Hippocampal formation (tissue), 2 donors: ENCODE measurements around the gene NDUFAF4.

Experiments
- DNase-seq, 2 donors: peaks; one replicate each; lab custom pipeline; 2025; lab: John Stamatoyannopoulos, UW

NDUFAF4 gene

DNA sequence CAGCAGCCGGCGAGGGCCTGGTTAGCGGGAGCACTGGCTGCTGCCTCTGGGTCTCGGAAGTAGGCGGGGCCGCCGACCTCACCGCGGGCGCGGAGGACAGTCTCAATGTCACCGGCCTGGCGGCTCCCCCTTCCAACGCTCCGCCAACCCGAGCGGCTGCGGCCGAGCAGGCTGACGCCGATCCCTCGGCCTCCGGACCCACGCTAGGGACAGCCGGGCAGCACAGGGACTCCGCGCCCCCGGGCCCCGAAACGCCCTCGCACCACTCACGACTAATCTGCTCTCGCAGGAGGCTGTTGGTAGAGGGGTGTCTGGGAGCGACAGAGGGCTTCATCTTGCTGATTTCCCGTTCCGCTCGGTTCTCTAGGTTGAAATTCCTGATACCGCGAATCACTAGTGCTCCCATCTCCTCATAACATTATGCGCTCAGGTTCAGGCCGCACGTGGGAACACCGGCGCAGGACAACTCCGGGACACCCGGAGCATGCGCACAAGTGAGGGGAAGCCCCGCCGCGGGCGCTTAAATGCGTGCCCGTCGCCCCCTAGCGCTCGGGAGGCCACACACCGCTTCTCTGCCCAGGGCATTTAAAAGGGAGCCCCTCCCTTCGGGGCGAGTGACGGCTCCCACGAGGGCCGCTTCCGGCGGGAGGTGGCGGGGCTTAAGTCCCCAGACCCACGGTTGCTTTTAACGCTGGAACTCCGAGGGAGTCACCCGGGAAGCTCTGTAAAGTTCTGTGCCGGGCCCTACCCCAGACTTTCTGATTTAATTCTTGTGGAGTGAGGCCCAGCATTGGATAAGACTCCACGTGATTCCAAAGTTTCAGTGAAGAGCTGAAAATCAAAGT is at the start of gene NDUFAF4:
Gene NDUFAF4, minus strand, starts transcription at position 496 of the 845 bp plus-strand sequence. Its CDS starts 90 bp downstream, at position 406.
- DNase-seq = peak; percentile 87 to 91

DNA sequence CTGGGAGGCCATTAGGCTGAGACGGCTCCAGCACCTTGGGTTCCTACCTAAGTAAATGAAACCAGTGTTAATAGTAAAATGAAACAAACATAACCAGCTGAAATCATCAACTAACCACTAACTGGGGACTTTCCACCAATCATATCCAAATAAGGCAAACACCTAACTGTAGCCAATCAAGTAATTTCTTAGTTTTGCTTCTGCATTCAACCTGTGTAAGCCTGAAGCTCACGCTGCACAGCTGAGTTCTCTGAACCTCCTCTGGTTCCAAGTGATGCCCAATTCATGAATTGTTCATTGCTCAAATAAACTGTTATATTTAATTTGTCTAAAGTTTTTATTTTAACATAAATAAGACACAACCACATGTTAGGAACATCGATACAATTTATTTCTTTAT is 49.4 kb upstream of the NDUFAF4 start:
- DNase-seq = no peak

DNA sequence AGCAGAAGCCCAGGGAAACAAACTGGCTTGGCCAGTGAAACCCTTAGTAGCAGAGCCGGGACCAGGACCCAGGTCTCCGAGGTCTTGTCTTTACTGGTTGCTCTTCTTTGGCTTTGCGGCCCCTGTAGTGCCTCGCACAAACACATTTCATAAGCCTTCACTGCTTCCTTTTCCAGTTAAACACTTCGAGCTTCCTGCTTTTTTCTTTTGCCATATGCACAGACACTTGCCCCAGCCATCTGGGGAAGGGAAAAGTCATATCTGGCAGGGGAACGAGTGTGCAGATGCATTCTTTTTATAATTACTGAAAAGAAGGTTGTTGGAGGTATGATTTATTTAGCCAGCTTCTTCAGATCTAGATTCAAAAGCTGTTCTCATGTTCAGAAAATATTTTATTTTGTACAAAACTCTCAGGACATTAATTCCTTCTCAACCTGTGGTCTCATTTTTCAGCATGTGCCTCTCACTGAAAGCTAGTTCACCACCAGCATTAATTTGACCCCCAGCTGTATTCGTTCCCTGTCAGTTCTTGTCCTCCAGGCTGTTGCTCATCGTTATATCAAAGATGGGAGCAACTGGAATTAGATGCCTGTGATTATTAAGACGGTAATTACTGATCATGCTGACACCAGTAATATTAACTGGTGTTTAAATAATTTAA is 46.0 kb upstream of the NDUFAF4 start:
- no peak for DNase-seq

DNA sequence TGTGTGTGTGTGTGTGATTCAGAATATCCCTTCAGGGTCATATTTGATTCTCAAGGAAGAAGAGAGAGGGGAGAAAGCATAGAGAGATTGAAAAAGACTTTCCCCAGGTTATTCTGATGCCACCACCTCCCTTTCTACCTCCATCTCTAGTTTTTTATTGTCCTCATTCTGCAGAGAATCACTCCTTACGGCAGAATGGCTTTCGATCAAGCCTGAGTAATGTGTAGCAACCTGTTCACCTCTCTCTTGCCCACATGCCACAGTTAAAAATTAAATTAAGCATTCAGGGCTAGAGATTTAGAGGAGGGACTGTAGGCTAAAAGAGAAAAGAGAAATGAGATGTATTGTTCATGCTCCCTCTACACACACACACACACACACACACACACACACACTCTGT is 45.0 kb upstream of the NDUFAF4 start:
- no peak for DNase-seq

DNA sequence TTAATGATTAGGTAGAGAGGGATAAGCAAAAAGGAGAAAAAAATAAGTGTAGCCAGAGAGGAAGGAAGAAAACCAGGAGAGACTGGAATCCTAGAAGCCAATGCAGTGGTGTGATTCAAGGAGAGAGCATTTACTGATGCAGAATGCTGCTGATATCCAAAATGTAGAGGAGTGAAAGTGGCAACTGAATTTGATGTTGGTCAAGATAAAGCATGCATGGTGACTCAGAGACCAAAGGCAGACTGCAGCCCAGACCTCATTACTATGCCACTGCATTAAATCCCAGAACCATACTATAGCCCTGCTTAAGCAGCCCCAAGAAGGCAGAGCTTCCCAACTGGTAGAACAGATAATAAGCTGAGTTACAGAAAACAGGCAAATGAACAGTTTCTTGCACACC is 42.6 kb upstream of the NDUFAF4 start:
- DNase-seq = no peak

DNA sequence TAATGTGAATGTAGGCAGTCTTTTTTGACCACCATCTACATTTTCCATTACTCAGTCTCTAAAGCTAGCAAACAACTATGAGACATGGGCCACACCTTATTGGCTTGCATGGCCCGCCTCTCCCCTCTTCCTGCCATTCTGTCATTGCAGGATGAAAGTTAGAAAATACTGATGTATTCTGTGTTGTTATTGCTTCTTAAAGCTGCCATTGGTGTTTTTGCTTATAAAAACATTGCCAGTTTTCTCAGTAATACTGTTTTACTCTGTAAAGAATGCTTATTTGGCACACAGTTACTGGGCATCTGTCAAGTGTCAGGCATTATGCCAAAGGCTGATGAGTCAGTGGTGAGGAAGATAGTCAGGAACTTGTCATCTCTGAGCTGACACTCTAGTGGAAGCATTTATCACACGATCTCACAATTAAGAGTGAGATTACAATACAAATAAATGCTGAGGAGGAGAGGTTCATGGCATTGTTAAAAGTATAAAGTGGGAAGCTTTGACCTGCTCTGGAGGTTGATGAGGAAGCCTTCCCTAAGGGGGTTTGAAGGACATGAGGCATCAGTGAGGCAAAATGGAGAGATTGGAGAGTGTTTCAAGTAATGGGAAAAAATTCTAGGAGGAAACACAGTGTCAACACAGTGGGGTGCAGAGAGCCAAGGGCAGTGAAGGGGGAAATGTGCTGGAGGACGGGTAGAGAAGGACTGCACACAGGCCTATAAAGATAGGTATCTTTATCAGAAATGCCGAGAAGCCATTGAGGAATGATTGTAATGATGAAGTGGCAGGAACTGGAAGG is 41.5 kb upstream of the NDUFAF4 start:
- no peak for DNase-seq

- DNase-seq = no peak
Measured at GRCh38 chr6:96934087-96934486, 36.4 kb upstream of the NDUFAF4 start.

DNA sequence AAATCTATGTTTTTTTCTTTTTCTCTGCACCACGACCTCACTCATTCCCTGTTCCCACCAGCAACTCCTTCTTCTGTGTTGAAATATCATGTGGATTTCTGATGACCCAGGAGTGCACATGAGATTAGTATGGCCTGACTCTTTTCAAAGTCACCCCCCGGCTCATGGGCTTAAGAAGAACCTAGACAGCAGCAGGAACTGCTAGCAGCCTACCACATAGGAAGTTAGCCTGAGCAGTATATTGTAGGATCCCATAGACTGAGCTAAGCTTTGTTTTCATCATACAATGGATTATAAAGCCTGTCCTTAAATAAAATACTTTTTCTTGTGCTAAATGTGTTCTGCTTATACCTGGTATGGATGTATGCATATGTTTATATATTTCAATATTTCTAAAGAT is 33.5 kb upstream of the NDUFAF4 start:
- no peak for DNase-seq

DNA sequence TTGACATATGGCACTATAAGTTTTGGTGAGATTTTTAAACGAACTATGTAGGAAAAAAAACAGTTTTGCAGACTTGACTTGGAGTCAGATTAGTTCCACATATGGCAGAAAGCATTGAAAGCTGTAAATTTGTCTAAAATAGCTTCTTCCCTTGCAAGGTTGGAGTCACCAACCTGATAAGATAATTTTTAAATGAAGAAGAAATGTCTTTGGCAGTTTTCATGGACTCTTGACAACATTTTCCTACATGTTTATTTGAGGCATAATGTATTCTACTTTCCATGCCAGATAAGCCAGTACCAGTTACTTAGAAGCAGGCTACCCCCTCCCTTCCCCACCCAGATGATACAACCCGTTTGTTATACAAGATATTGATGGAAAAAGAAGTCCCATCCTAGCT is 32.0 kb upstream of the NDUFAF4 start:
- DNase-seq = no peak

DNA sequence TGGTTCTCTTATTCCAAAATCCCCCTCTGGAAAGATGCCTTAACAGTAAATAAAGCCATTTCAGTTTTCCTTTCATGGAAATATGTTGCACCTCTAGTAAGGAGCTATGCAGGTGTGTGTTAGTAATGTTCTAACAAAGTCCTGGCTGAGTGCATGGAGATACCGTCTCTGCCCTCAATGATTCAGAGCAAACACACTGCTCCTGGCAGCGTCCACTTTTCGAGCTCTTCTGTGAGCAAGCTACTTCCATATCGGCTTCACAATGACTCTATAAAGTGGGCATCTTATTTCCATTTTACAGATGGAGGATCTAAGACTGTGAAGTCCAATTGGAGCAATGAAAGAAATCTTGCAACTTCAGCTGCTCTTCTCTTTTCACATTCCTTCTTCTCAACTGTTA is 30.0 kb upstream of the NDUFAF4 start:
- no peak for DNase-seq

- peak in 1 of 2 donors; percentile 25 for DNase-seq
Measured at GRCh38 chr6:96926425-96926824, 28.7 kb upstream of the NDUFAF4 start.

GRCh38 chr6:96925290-96925687 is 27.6 kb upstream of the NDUFAF4 start:
- peak in 1 of 2 donors; percentile 68 for DNase-seq

DNA sequence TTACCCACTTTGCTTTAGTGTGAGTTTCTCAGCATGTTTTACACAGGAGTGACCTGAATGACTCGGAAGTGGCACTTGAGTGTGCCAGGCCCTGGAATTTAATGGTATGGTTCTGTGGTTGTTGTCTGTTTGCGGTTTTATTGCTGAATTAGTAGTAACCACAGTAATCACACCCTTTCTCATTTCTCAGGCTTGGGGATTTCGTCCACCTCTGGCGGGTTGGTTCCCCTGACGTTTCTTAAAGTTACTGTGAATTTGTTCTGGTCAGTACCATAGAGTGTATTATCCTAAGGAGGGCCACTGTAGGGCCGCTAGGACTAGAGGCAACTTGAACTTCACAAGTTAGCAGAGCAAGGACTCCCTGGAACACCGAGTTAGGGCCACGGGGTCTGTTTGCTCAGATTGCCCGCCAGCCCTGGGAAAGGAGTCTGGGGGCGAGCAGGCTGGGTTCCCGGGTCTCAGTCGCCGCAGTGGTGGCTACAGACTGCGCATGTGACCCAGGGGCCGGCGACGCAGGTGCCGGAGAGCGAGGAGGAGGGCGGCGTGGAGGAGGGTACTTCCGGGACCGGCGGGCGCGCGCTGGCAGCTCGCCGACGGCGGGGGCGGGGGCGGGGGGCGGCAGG is 26.3 kb upstream of the NDUFAF4 start:
- DNase-seq = peak in 1 of 2 donors; percentile 74

GRCh38 chr6:96923400-96923799 is 25.7 kb upstream of the NDUFAF4 start:
- peak in 1 of 2 donors; percentile 74 for DNase-seq

DNA sequence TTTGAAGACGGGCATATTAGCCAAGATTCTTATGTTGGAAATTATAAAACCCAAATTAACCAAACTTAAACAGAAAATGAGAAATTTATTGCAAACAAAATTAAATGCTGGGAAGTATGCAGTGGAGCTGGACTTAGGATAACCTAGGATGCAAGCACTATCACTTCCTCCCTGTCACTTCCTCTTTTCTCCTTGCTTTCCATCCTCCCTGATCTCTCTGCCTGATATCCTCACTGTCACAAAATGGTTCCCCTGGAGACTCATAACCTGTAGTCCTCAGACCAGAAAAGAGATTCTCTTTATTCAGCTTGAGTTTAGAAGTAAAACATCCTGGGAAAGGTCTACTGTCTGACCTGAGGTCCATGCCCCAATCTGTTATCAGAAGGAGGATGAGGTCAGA is 19.4 kb upstream of the NDUFAF4 start:
- no peak for DNase-seq

GRCh38 chr6:96913621-96914020 is 15.9 kb upstream of the NDUFAF4 start:
- no peak for DNase-seq

DNA sequence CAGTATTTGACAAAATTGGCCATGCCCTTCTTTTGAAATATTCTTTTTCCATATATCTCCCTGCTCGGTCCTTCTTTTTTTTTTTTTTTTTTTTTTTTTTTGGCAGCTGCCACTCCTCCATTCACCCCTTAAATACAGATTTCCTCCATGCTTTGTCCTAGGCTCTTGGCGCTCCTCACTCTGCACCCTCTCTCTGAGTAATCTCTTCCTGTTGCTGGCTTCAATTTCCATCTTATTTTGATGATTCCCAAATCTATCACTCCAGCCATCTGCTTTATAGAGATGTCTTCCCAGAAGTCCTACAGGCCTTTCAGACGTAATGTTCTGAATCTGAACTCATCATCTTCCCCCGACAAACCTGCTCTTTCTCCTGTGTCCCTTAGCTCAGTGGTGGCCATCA is 14.1 kb upstream of the NDUFAF4 start:
- DNase-seq = no peak

GRCh38 chr6:96911171-96911570 is 13.5 kb upstream of the NDUFAF4 start:
- no peak for DNase-seq

DNA sequence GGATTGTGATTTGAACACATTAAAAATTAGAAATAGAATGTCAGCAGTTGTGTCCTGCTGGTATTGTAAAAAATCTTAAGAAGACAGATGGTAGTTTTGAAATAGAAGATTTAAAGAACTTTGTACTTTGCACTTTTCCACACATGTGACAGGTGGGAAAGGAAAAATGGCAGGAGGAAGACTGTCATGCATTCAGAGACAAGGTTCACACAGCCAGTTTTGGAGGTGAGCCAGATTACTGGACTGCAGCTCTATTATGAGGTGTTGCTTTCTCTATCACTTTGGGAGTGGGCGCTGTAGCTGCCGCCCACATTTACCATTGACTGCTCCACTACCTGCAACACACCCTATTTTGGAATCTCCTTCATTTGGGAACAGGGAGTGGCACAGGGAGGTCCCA is 12.1 kb upstream of the NDUFAF4 start:
- no peak for DNase-seq

DNA sequence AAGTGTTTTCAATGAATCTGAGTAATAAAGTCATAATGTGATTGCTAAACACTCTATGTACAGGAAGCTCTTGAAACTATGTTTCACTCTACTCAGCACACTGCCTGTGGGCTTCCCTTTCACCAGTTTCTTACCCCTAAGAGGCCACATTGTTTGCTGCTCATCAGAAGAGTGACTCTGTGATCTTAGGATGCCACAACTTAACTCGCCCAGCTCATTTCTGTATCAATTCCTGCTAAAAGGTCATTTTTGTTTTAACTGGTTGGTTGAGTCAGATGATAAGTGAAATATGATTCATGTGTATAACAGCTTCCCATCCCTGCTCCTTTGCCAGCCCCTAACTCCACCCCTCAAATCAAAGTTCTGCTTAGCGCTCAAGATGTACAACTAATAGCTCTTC is 9.8 kb upstream of the NDUFAF4 start:
- no peak for DNase-seq

DNA sequence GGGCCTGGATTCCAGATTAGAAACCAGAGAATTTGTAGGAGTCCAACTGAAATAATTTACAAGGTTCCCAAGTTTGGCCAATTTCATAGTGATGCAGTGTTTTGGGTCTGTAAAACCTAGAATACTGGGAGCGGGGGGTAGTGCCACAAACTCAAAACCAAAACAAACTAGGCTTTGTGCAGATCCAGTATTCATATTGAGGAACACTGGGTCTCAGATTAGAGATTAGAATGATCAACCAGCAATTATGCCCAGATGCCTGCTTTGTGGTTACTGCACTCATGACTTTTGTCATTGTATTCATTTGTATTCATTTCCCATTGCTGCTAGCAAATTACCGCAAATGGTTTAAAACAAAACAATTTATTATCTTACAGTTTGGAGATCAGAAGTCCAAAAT is 3.2 kb upstream of the NDUFAF4 start:
- DNase-seq = peak; percentile 46 to 84

- peak in 1 of 2 donors; percentile 36 for DNase-seq
Measured at GRCh38 chr6:96899451-96899998, 1.8 kb upstream of the NDUFAF4 start.
